HG02943 (cell line): ENCODE results near the gene KCNIP1.
"Not testable (repeated sequence)": the region's sequence is repeated elsewhere in the genome, so short reads cannot be mapped to it uniquely, and the experiment has no call there.

ENCODE experiments used
- ATAC-seq: cut with Tn5 transposase; IDR thresholded peaks from one replicate; pipeline ENCODE4 v1.9.1; 2021; ENCODE audit warnings: mild to moderate bottlenecking, low read depth, moderate library complexity; ENCODE audit not compliant: unreplicated experiment

Gene KCNIP1

GRCh38 chr5:170760113-170760512 lies 256.3 kb downstream of the KCNIP1 start:
- no peak for ATAC-seq

GRCh38 chr5:170761048-170761707 lies 257.4 kb downstream of the KCNIP1 start:
- ATAC-seq: no peak

- no peak for ATAC-seq
These were observed 257.9 kb downstream of the KCNIP1 start for GRCh38 chr5:170761708-170762066.

- ATAC-seq: not testable (repeated sequence)
These were observed 258.5 kb downstream of the KCNIP1 start for GRCh38 chr5:170762298-170762697.

GRCh38 chr5:170765868-170766267 lies 262.0 kb downstream of the KCNIP1 start:
- ATAC-seq: not testable (repeated sequence)

GRCh38 chr5:170769246-170769645 lies 265.4 kb downstream of the KCNIP1 start:
- ATAC-seq: no peak

GRCh38 chr5:170769898-170770416 lies 266.1 kb downstream of the KCNIP1 start:
- no peak for ATAC-seq

GRCh38 chr5:170771496-170771895 lies 267.7 kb downstream of the KCNIP1 start:
- ATAC-seq: no peak

- ATAC-seq: no peak
These were observed 269.5 kb downstream of the KCNIP1 start for GRCh38 chr5:170773024-170773985.

- no peak for ATAC-seq
These were observed 271.0 kb downstream of the KCNIP1 start for GRCh38 chr5:170774831-170775230.

GRCh38 chr5:170781946-170782345 lies 278.1 kb downstream of the KCNIP1 start:
- ATAC-seq: no peak

- no peak for ATAC-seq
These were observed 278.6 kb downstream of the KCNIP1 start for GRCh38 chr5:170782438-170782837.

- no peak for ATAC-seq
These were observed 279.9 kb downstream of the KCNIP1 start, which contains the start of gene GABRP for GRCh38 chr5:170783498-170784247. GABRP (plus strand) TSS chr5:170783725; CDS start chr5:170788616, 4,891 bp downstream.

GRCh38 chr5:170785416-170785815 lies 281.6 kb downstream of the KCNIP1 start:
- ATAC-seq: no peak
